Stimulated activated CD8-positive, alpha-beta memory T cell treated with anti-CD3 and anti-CD28 coated beads, Interleukin-4, amount 100 ng/mL, for 24 hours (primary cell): Measurements from ENCODE around the gene NUP54.
A peak's percentile ranks its signal among the peaks of the same experiment; 100 is the strongest.

Experiments
- DNase-seq: peaks from one replicate; pipeline ENCODE4 v3.0.0-alpha.2; 2020; ENCODE audit warnings: low read depth

Gene NUP54

DNA sequence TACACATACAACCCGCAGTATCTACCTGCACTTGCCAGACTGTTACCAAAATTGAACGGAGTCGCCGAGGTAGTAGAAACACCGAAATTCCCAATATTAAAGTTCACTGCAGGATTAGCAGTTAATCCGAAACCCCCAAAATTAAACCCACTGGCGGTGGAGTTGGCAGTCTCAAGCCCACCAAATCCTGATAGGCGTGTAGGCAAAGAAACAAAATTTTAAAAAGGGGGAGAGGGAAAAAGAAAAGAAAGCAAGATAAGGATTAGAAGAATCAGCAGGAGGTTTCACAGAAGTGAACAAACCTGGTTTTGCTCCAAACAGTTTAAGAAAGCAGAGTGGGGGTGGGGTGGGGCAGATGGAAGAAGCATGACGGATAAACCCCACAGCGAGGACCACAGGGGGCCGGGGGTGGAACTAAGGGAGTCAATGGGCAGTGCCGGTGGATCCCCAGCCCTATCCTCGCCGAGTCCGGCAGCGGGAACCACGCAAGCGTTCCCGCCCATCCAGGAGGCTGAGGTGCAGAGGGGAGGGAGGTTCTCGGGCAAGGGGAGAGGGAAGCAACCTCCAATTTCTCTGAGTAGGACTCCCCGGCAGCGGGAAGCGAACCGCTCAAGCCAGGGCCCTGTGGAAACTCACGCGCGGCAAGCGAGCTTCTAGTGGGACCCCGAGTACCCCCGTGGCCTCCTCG lies 599 bp downstream of the NUP54 start:
- DNase-seq = peak; percentile 16

- no peak for DNase-seq
These were observed 3.7 kb downstream of the NUP54 start for GRCh38 chr4:76144546-76144945.

DNA sequence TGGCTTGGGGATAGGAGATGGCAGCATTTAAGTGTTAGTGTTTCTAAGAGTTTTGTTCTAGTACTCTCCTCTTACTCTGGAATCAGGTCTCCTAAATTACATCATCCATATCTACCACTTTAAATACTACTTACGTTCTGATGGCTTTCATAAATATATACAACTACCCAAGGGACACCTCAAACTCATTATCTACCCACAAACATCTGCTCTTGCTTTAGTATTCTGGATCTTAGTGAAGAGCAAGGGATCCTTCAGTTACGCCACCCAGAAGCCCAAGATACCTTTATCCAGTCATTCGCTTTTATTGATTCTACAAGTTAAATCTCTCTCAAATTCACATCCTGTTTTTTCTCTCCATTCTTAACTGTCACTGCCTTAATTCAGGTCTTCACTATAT lies 7.0 kb downstream of the NUP54 start:
- DNase-seq = no peak

GRCh38 chr4:76127754-76128153 lies 20.4 kb downstream of the NUP54 start:
- no peak for DNase-seq

- DNase-seq = no peak
These were observed 22.4 kb downstream of the NUP54 start for GRCh38 chr4:76125816-76126215.

GRCh38 chr4:76120199-76120598 lies 28.0 kb downstream of the NUP54 start:
- DNase-seq = no peak

- DNase-seq = no peak
These were observed 30.7 kb downstream of the NUP54 start for GRCh38 chr4:76117536-76117935.

GRCh38 chr4:76116821-76117220 lies 31.4 kb downstream of the NUP54 start:
- DNase-seq = no peak

DNA sequence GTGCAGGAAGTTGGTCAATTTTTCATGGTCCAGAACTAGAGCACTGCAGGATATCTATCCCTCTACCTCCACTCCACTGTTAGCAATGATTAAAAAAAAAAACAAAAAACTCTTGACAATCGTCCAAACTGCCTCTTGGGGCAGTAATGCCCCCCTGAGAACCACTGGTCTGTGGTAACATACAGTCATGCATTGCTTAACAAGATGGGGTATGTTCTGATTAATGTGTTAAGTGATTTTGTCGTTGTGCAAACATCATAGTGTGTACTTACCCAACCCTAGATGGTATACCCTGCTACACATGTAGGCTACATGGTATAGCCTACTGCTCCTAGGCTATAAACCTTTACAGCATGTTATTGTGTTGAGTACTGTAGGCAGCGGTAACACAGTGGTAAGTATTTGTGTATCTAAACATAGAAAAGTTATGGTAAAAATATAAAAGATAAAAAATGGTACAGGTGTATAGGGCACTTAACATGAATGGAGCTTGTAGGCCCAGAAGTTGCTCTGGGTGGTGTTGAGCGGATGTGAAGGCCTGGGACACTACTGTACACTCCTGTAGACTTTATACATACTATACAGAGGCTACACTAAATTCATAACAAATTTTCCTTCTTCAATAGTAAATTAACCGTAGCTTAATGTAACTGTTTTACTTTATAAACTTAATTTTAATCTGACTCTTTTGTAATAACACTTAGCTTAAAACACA lies 39.6 kb downstream of the NUP54 start:
- no peak for DNase-seq

- no peak for DNase-seq
These were observed 41.8 kb downstream of the NUP54 start for GRCh38 chr4:76106442-76106841.

DNA sequence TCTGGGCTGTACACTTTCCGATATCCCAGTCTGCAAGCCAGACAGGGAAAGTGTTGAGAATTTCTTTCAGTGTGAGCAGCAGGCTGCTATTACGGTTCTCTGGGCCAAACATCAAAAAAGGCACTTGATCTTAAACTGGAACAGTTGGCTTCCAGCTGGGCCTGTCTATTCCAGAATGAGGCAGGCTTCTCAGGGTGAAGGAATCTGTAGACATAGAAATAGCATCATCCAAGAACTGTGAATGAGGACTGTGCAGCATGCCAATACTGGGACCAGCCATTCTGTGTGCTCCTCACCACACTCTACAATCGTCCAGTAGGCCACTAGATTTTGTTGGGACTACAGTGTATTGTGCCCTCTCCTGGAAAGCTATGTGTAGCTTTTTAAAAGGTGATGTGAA lies 42.5 kb downstream of the NUP54 start:
- DNase-seq = no peak

DNA sequence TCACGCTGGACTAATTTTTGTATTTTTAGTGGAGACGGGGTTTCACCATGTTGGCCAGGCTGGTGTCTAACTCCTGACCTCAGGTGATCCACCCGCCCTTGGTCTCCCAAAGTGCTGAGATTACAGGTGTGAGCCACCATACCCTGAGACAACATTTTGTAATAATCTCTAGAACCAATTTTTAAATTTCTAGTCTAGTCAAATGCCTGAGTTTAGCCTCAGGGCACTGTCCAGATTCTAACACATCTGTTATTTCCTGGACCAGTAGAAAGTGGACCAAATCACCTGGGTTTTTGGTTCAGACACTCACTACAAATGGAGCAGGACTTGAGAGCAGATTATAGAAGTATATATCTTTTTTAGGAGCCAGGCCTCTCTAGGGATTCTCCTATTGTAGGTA lies 52.1 kb downstream of the NUP54 start:
- no peak for DNase-seq

DNA sequence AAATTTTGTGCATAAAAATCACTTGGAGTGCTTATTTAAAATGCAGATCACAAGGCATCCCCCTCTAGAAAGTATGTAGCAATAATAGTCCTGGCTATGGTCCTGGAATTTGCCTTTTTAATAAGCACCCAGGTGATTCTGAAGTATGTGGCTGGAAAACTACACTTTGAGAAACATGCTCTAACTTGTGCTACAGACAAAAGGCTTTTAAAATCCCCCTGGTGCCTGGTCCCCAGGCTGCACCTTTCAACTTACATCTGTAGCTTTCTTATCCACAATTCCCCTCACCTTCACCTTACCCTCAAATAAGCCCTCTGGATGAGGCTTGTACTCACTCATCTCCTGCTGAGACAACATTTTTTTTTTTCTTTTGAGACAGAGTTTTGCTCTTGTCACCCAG lies 52.6 kb downstream of the NUP54 start:
- DNase-seq = no peak

- DNase-seq = no peak
These were observed 57.1 kb downstream of the NUP54 start for GRCh38 chr4:76091052-76091451.

- DNase-seq = no peak
These were observed 57.9 kb downstream of the NUP54 start for GRCh38 chr4:76090241-76090691.

DNA sequence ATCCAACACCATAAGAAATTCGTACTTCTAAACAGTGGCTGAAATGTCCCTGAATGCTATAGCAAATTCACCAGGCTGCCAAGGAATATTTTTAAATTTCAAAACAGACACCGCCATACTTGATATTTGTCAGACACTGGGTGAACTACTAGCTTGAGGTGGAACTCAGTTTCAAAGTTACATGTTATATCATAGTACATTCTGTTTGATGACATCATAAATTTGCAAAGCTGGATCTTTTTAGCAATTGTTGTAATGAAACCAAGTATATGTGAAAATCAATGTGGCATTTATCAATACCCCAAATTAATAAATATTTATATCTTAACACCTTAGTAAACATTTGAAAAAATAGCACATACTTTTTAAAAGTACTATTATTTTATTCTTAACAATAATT lies 59.5 kb downstream of the NUP54 start:
- no peak for DNase-seq

DNA sequence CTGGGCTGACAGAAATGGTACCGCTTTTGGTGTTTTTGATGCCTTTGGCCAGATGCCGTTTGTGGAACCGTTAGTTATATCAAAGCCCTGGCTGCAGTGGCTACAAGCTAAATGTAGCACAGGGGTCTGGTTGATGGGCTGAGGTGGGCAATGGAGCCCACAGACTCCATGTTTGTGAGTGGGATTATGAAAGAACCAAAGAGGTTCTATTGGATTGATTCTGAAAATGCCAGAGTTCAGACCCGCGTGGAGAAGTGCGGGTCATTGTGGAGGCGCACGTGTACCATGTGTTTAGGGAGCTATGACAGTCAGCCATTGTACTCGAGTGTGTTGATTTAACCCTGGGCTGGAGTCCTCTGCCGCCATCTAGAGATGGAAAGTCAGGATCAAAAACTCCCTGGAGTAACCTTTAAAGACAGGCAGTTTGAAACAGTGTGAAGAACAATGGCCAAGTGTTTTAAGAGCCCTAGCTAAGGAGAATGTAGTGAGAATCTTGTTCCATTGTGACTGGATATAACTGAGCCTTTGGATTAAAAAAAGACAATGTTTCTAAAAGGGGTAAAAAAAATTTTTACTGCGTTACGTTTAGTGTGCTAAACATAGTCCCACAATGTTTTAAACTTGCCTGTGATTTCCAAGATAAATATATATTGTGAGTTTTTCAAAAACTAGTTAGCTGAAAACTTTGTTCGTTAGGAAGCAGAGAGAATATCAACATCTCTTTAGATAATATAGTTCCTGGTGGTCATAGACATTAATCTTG lies 61.0 kb downstream of the NUP54 start:
- no peak for DNase-seq

DNA sequence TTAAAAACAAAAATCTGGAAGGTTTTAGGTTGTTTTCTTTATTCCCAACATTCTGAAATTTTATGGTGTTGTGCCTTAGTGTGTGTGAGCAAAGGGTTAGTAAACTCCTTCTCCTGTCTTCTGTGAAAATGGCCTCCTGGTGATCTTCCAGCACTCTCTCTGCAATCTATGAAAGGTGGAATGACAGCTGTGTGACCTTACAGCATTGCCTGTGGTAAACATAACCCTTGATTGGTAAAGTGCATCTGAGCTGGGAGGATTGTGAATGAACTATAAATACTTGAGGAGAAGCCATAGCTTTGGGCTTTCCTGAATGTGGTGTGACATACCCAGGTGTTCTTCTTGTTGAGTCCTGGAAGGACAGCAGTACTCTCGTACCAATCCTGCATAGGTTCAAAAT lies 63.7 kb downstream of the NUP54 start:
- DNase-seq = no peak

DNA sequence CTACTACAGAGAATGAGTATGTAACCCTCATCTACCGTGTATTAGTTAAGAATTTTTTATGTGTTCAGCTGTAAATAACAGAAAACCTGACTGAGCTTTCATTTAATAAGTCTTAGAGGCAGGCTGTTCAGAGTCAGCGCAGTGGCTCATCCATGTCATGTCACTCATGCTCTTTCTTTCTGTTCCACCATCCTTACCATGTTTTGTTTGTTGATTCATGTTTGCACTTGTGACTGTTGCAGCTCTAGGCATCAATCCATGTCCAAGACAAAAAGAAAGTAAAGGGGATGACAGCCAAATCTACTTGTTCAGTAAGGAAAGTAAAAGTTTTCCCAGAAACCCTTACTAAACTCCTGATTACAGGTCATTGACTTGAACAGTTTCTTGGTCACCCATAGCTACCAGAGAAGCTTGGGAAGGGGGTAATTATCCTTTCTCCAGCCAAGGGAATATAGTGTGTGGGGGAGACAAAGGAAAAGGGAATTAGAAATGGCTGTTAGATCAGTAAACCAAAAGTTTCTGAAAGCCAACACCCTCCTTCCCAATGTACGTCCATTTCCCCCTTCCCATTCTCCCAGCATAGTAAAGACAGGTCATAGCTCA lies 64.7 kb downstream of the NUP54 start:
- no peak for DNase-seq

DNA sequence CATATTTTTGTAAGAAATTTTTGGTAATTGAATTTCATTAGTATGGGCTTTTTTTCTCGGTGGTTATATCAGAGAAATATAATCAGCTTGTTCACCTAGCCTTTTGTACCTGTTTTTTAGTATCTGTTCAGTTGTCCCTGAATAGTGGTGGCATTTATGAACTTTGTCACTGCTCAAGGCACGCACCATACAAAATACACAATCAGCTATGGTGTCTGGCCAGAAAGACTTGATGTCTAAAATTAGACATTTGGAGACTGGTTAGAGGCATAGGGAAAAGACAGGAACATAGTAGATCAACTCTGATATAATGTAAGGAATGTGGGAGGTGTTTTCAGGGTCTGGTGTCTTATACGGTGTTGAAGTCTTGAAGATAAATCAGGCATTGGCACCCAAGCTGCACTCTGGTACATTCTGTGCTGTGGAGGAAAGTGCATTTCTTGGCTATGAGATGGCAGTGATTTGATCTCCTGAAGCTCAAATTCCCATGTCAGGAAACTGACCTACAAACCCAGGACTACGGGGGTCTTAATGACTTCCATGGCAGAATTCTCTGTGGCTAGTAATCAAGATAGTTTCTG lies 70.1 kb downstream of the NUP54 start:
- DNase-seq = no peak

GRCh38 chr4:76074993-76075600 lies 73.1 kb downstream of the NUP54 start:
- no peak for DNase-seq

DNA sequence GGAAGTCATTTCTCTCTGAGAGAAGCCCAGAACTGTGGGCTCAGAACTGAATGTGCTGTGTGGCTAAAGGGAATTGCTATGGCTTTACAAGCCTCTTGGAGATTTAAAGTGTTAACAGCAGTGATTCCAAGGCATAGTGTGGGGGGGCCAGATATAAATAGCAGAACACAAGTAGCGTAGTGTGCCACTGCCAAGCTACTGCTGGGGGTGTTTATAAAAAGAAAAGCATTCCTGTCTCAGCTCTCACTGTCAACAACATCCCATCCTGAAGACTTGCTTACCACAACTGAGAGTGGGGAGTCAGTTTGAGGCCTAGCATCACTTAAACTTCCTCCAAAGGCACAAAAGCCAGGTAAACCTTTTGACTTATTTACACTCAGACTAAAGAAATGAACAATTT lies 73.7 kb downstream of the NUP54 start, which contains the start of gene ART3:
Gene ART3 (plus strand): TSS at position 242 of the 400 bp plus-strand sequence. CDS start 1,181 bp downstream, outside the sequence.
- DNase-seq = no peak
